CD4-positive, alpha-beta T cell treated with Interleukin-4 for 4 hours (primary cell): ENCODE data around the gene PEDS1.

Experiments used
- DNase-seq: peaks from one replicate; pipeline ENCODE4 v3.0.0-alpha.2; 2020

Gene PEDS1

GRCh38 chr20:50133474-50134217 is 19.9 kb downstream of the PEDS1 start:
- DNase-seq = no peak

GRCh38 chr20:50133041-50133440 is 20.5 kb downstream of the PEDS1 start:
- DNase-seq = no peak

GRCh38 chr20:50130995-50131394 is 22.5 kb downstream of the PEDS1 start:
- no peak for DNase-seq

GRCh38 chr20:50130356-50130723 is 23.2 kb downstream of the PEDS1 start:
- DNase-seq = no peak

GRCh38 chr20:50129662-50130355 is 23.7 kb downstream of the PEDS1 start:
- no peak for DNase-seq

GRCh38 chr20:50128520-50128905 is 25.0 kb downstream of the PEDS1 start:
- DNase-seq = no peak

GRCh38 chr20:50127587-50128519 is 25.7 kb downstream of the PEDS1 start:
- DNase-seq = no peak

- DNase-seq = no peak
Measured at GRCh38 chr20:50126662-50127061, 26.9 kb downstream of the PEDS1 start.

GRCh38 chr20:50125279-50125678 is 28.2 kb downstream of the PEDS1 start:
- DNase-seq = no peak

- no peak for DNase-seq
Measured at GRCh38 chr20:50124496-50124895, 29.0 kb downstream of the PEDS1 start.

GRCh38 chr20:50123418-50123817 is 30.1 kb downstream of the PEDS1 start:
- DNase-seq = no peak

- no peak for DNase-seq
Measured at GRCh38 chr20:50122763-50123162, 30.8 kb downstream of the PEDS1 start.

GRCh38 chr20:50121858-50122271 is 31.7 kb downstream of the PEDS1 start:
- DNase-seq = no peak

GRCh38 chr20:50120935-50121693 is 32.4 kb downstream of the PEDS1 start:
- DNase-seq = peak; percentile 61

- no peak for DNase-seq
Measured at GRCh38 chr20:50118203-50118602, 35.3 kb downstream of the PEDS1 start.

GRCh38 chr20:50116368-50116999 is 37.0 kb downstream of the PEDS1 start:
- DNase-seq = no peak

GRCh38 chr20:50115591-50116367 is 37.7 kb downstream of the PEDS1 start:
- peak; percentile 89 for DNase-seq

- DNase-seq = no peak
Measured at GRCh38 chr20:50115041-50115512, 38.4 kb downstream of the PEDS1 start.

- no peak for DNase-seq
Measured at GRCh38 chr20:50113420-50114224, 39.9 kb downstream of the PEDS1 start.
